ENCODE results near the gene SYK.

DNA sequence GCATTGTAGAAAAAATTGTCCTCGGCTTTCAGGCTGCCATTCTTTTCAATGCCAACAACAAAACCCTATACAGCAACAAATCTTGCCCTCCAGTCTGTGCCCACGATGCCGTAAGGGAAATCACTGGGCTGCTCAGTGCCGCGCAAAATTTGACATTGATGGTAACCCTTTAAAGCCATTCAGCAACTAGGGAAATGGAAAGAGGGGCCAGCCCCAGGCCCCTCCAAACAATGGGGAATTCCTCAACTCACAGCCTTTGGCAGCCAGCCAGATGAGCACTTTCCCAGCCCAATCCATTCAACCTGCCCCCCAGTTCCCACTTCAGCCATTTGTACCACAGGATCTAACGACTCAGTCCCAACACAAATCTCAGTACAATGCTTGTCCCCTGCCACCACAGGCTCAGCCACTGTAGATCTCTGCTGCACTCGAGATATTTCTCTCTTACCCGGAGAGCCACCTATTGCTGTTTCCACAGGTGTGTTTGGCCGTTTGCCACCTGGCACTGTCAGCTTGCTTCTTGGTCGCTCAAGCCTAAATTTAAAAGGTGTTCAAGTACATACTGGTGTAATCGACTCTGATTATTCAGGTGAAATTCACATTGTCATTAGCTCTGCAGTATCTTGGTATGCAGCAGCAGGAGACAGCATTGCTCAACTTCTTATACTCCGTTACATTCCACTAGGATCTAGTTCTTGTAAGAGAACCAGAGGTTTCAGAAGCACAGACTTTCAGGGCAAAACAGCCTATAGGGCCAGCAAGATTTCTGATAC lies 103.3 kb downstream of the SYK start:
- TF ChIP-seq, protein P1, sequence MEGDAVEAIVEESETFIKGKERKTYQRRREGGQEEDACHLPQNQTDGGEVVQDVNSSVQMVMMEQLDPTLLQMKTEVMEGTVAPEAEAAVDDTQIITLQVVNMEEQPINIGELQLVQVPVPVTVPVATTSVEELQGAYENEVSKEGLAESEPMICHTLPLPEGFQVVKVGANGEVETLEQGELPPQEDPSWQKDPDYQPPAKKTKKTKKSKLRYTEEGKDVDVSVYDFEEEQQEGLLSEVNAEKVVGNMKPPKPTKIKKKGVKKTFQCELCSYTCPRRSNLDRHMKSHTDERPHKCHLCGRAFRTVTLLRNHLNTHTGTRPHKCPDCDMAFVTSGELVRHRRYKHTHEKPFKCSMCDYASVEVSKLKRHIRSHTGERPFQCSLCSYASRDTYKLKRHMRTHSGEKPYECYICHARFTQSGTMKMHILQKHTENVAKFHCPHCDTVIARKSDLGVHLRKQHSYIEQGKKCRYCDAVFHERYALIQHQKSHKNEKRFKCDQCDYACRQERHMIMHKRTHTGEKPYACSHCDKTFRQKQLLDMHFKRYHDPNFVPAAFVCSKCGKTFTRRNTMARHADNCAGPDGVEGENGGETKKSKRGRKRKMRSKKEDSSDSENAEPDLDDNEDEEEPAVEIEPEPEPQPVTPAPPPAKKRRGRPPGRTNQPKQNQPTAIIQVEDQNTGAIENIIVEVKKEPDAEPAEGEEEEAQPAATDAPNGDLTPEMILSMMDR (IDR thresholded peaks at IDR 0.05) = no peak
- no peak for TF ChIP-seq POLR2A (IDR thresholded peaks at IDR 0.05)
